Uterus (tissue), 2 donors: Measurements from ENCODE around the gene FAM90A1.
"Not testable (repeated sequence)": the region's sequence is repeated elsewhere in the genome, so short reads cannot be mapped to it uniquely, and the experiment has no call there.

Experiments
- CTCF ChIP-seq, 4 experiments: fragments of 200-600 bp in 2 of 4; fragments of 450-650 bp in 2 of 4; sonication (generic) in 2 of 4; IDR thresholded peaks; one replicate each; pipeline ENCODE4 v1.5.1; 2016 to 2019; ENCODE audit warnings: antibody characterized with exemption in 4 of 4, mild to moderate bottlenecking in 2 of 4, moderate library complexity in 1 of 4
- POLR2A ChIP-seq, 2 donors: fragments of 450-650 bp; IDR thresholded peaks; one replicate each; pipeline ENCODE4 v1.6.1; 2016; ENCODE audit warnings: antibody characterized with exemption in 2 of 2, mild to moderate bottlenecking in 1 of 2, moderate library complexity in 1 of 2

DNA sequence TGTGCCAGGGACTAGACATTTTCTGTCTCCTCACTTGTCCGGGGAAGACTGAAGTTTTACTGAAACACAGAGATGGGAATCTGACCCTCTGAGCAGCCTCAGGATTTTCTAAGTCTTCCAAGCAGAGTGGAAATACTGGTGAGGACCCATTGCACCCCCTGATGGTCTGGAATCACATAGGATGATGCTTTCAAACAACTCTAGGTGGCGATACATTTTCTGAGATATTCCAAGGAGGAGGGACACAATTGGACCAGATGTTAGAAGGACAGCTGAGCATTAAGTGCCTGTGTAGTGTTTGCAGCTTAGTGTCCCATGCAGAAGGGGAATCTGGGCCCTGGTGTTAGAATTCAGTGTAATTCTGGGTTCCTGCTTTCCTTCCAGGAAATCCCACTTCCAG lies 39.3 kb downstream of the FAM90A1 start:
- TF ChIP-seq CTCF, POLR2A (IDR thresholded peaks at IDR 0.05): not testable (repeated sequence)
